K562 (cell line): ENCODE data around the gene PTGIR. TPM values are rescaled to one million over a fixed set of nuclear protein-coding genes. Genes with fewer than 3 reads are reported as not detected.

Source experiments
- ATAC-seq: fragments of 200-7000 bp; cut with Tn5 transposase; 3 replicates; pipeline ENCODE4 v1.9.1; 2020; ENCODE audit warnings: moderate library complexity
- BruUV-seq: library from RNA; stranded (reverse); fragments of 400-500 nt; replicated peaks from 2 replicates; lab custom pipeline; 2021; lab: Mats Ljungman, UMichigan
- CTCF ChIA-PET: fragments of 300-600 bp; formaldehyde crosslinking; extraction: SDS; loops from one replicate; lab custom pipeline; 2021; ENCODE audit warnings: low intra/inter-chr PET ratio; lab: Yijun Ruan, JAX
- POLR2A ChIA-PET: fragments of 300-600, 350-650 bp; sonication (Branson Sonifier 250); formaldehyde crosslinking; extraction: SDS; loops from one replicate; lab custom pipeline; 2021; ENCODE audit warnings: antibody characterized with exemption, inconsistent platforms; lab: Yijun Ruan, JAX
- DNase-seq, 4 experiments: peaks; one replicate each; pipeline versions ENCODE4 v3.0.0 to v3.0.0-alpha.2; 2011 to 2018; ENCODE audit warnings: low spot score in 3 of 4, mixed read lengths in 3 of 4; ENCODE audit errors: extremely low read depth in 1 of 4
- FAIRE-seq: peaks from 2 replicates; lab custom pipeline; 2011; peaks lifted over from hg19 to GRCh38; lab: Jason Lieb, UNC
- H2AFZ ChIP-seq: 2 replicates; pipeline ENCODE4 v1.6.0; 2011; ENCODE audit warnings: low read depth, low read length, control low read depth, inconsistent platforms
- H3K27ac ChIP-seq: fragments of 200-600 bp; 3 replicates; pipeline ENCODE4 v1.8.0; 2011; ENCODE audit warnings: low read depth, mild to moderate bottlenecking, control low read depth, inconsistent platforms, low read length, moderate library complexity, mixed read lengths; ENCODE audit errors: extremely low read depth
- H3K27me3 ChIP-seq, 2 experiments: fragments of 300-600 bp in 1 of 2; 2 replicates in 1 of 2; 3 replicates in 1 of 2; pipeline versions ENCODE4 v1.6.0 to v1.8.0; 2011; ENCODE audit warnings: inconsistent platforms in 2 of 2, low read length in 2 of 2, mild to moderate bottlenecking in 1 of 2, mixed read lengths in 1 of 2, moderate library complexity in 1 of 2; ENCODE audit not compliant: control insufficient read depth in 2 of 2, insufficient read depth in 2 of 2
- H3K36me3 ChIP-seq: fragments of 300-600 bp; 3 replicates; pipeline ENCODE4 v1.8.0; 2011; ENCODE audit warnings: mild to moderate bottlenecking, low read length, inconsistent platforms; ENCODE audit not compliant: control insufficient read depth, insufficient read depth
- H3K4me1 ChIP-seq, 2 experiments: fragments of 200-600 bp in 1 of 2; replicated peaks in 1 of 2; 2 replicates in 1 of 2; 3 replicates in 1 of 2; pipeline versions ENCODE4 v1.5.1 to v1.8.0; 2011; ENCODE audit warnings: inconsistent platforms in 2 of 2, low read length in 2 of 2, mild to moderate bottlenecking in 1 of 2, mixed read lengths in 1 of 2, moderate library complexity in 1 of 2; ENCODE audit not compliant: control insufficient read depth in 2 of 2, insufficient read depth in 2 of 2
- H3K4me2 ChIP-seq: 2 replicates; pipeline ENCODE4 v1.6.1; 2011; ENCODE audit warnings: low read length, control low read depth, inconsistent platforms, mixed read lengths; ENCODE audit not compliant: insufficient read depth
- H3K4me3 ChIP-seq: fragments of 200-600 bp; sonication (generic), shearing (Covaris generic); 2 replicates; pipeline ENCODE4 v1.5.1; 2016; ENCODE audit warnings: control low read depth, inconsistent platforms
- H3K79me2 ChIP-seq: fragments of 200-600 bp; 3 replicates; pipeline ENCODE4 v1.8.0; 2011; ENCODE audit warnings: low read length, inconsistent platforms; ENCODE audit not compliant: control insufficient read depth, insufficient read depth
- H3K9ac ChIP-seq, 2 experiments: 2 replicates each; pipeline versions ENCODE4 v1.6.0 to v1.6.1; 2011; ENCODE audit warnings: low read depth in 2 of 2, low read length in 2 of 2, control low read depth in 1 of 2, inconsistent platforms in 1 of 2, mild to moderate bottlenecking in 1 of 2, mixed read lengths in 1 of 2; ENCODE audit not compliant: insufficient read depth in 1 of 2
- H3K9me1 ChIP-seq: one replicate; pipeline ENCODE4 v1.6.0; 2011; ENCODE audit warnings: inconsistent platforms, mild to moderate bottlenecking, low read length, moderate library complexity; ENCODE audit not compliant: control insufficient read depth, insufficient read depth
- H3K9me3 ChIP-seq: replicated peaks from 2 replicates; pipeline ENCODE4 v1.5.1; 2011; ENCODE audit warnings: low read depth, low read length, inconsistent platforms; ENCODE audit not compliant: control insufficient read depth, insufficient read depth
- H4K20me1 ChIP-seq: replicated peaks from 2 replicates; pipeline ENCODE4 v1.6.1; 2011; ENCODE audit warnings: low read length, inconsistent platforms, mixed read lengths; ENCODE audit not compliant: control insufficient read depth, insufficient read depth
- BRCA1 ChIP-seq, 2 experiments: fragments of 450-650 bp in 1 of 2; sonication (generic) in 1 of 2; formaldehyde crosslinking in 1 of 2; IDR thresholded peaks; 2 replicates each; pipeline versions ENCODE4 v1.5.0 to v1.6.1; 2017 to 2020; ENCODE audit warnings: mild to moderate bottlenecking in 1 of 2, missing genetic modification reagents in 1 of 2
- CBFA2T3 ChIP-seq: fragments of 450-650 bp; IDR thresholded peaks from 2 replicates; pipeline ENCODE4 v1.6.1; 2017
- KDM1A ChIP-seq, 2 experiments: fragments of 450-650 bp; IDR thresholded peaks; 2 replicates each; pipeline ENCODE4 v1.6.1; 2016; ENCODE audit warnings: mild to moderate bottlenecking in 2 of 2
- KHSRP ChIP-seq: fragments of 450-650 bp; IDR thresholded peaks from 2 replicates; pipeline ENCODE4 v1.6.1; 2017
- NFE2L1 ChIP-seq: fragments of 450-650 bp; IDR thresholded peaks from 2 replicates; pipeline ENCODE4 v1.6.1; 2016; ENCODE audit warnings: missing genetic modification characterization, low read depth, mild to moderate bottlenecking, missing compliant biosample characterization, moderate library complexity, borderline replicate concordance
- NR4A1 ChIP-seq, 2 experiments: fragments of 250-450 bp in 1 of 2; fragments of 450-650 bp in 1 of 2; sonication (Bioruptor Pico) in 1 of 2; IDR thresholded peaks; 2 replicates each; pipeline versions ENCODE4 v1.4.0 to v1.6.1; 2016 to 2020; ENCODE audit warnings: mild to moderate bottlenecking in 2 of 2, missing compliant biosample characterization in 1 of 2, missing genetic modification characterization in 1 of 2, moderate library complexity in 1 of 2
- SNIP1 ChIP-seq: fragments of 450-650 bp; IDR thresholded peaks from 2 replicates; pipeline ENCODE4 v1.7.1; 2017; ENCODE audit warnings: low read depth, mild to moderate bottlenecking
- SRSF9 ChIP-seq: fragments of 200-400 bp; formaldehyde crosslinking; IDR thresholded peaks from 2 replicates; pipeline ENCODE4 v1.6.1; 2017; ENCODE audit warnings: low read depth, low read length, borderline replicate concordance
- ZBED1 ChIP-seq: IDR thresholded peaks from 2 replicates; pipeline ENCODE4 v1.6.1; 2014
- ZKSCAN1 ChIP-seq: fragments of 150-350 bp; IDR thresholded peaks from 2 replicates; pipeline ENCODE4 v1.6.1; 2016; ENCODE audit warnings: low read depth, low read length
- ZNF384 ChIP-seq: IDR thresholded peaks from 2 replicates; pipeline ENCODE4 v1.6.1; 2012; ENCODE audit warnings: low read depth, low read length, improper control_type of control experiment
- WGBS: fragments of 100-300 bp; shearing (Covaris generic); methylation state at CpG from one replicate; pipeline ENCODE4 v1.1.6; 2016; ENCODE audit warnings: low coverage, mixed read lengths; ENCODE audit not compliant: insufficient coverage; ENCODE audit errors: missing lambda C conversion rate; 5-methylcytosine and 5-hydroxymethylcytosine counted together
- in situ Hi-C: fragments of 300-500 bp; cut with MboI; formaldehyde crosslinking; loops from 4 replicates; pipeline ENCODE4 v1.15.0; 2018; ENCODE audit warnings: inconsistent platforms, mixed read lengths
- intact Hi-C: fragments of 100-400 bp; cut with micrococcal nuclease; formaldehyde crosslinking; loops from 2 replicates; pipeline ENCODE4 v1.14.2; 2022
- polyA plus RNA-seq, 8 experiments: library from polyadenylated mRNA; depleted of rRNA in 4 of 8; stranded (reverse) in 5 of 8; unstranded in 3 of 8; fragments of >200 nt; fragmentation: Nextera tagmentation in 2 of 8; fragmentation: Illumina TruSeq in 1 of 8; extraction: Ambion mirVana in 2 of 8; extraction: Trizol in 1 of 8; gene quantifications; 2 replicates each; pipeline versions ENCODE4 v1.2.1 to v1.2.3, GENCODE V29; 2011 to 2014; ENCODE audit warnings: inconsistent platforms in 1 of 8, missing spikeins in 1 of 8
- total RNA-seq, 7 experiments: library from RNA; depleted of rRNA in 6 of 7; stranded (reverse); fragments of >200 nt in 6 of 7; fragmentation: Illumina TruSeq in 2 of 7; extraction: Trizol in 2 of 7; gene quantifications; 2 replicates each; pipeline versions ENCODE4 v1.2.1 to v1.2.3, GENCODE V29; 2011 to 2021; ENCODE audit warnings: low replicate concordance in 1 of 7
- TF ChIP-seq, protein P1 (sequence below): fragments of 250-450 bp; sonication (Bioruptor Pico); IDR thresholded peaks from 2 replicates; pipeline ENCODE4 v1.9.0; 2021; ENCODE audit warnings: mild to moderate bottlenecking, inconsistent platforms

Gene PTGIR
- total and polyA plus RNA-seq, 9 of the 15 experiments (the other 6 are each of a cell fraction or from before 2014, with no cell fraction given) = 0.11 to 3.4 (median 1.1) TPM; not detected in 1

DNA sequence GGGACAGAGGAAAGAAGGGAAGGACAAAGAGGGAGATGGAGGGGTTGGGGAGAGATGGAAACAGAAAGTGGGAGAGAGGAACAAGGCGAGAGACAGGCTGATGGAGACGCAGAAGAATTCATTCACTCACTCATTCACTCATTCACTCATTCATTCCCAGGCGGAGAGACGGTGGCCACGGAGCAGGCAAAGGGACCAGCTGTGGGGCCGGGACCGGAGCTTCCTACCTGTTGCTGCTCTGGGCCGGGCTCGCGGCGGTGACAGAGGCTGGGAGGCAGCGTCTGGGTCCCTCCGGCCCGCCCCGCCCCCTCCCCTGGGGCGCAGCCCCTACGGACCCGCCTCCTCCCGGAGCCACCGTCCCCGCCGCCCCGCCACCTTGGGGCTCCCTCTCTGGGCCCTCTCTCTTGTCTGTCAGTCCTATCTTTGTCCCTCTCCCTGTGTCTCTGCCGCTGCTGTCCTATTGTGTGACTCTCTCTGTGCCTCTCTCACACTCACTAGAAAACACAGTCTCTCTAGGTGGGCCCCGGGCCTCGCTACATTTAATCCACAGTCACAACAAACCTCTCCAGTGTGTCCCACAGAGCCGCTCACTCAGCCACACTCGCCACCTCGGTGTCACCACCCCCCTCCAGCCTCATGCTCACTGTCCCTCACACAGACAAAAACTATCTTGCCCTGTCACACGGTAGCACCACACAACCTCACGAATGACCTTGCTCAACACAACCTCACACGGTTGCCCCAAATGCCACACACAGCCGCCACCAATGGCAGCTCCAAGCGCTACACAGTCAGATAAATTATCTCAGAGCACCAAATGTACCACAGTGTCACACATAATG lies 11.3 kb upstream of the PTGIR start, which contains the start of gene GNG8 (continued):
- TF ChIP-seq SRSF9 (no peak), ZNF384 (0 out of 2 replicates have a peak, but pooled peaks have one; percentile 12), ZKSCAN1 (0 out of 2 replicates have a peak, but pooled peaks have one; percentile 21), NR4A1 (CRISPR knock-in tag; IDR thresholded peaks at IDR 0.05) (no peak), NR4A1 (tag; IDR thresholded peaks at IDR 0.05) (no peak), NFE2L1 (tag) (no peak)

DNA sequence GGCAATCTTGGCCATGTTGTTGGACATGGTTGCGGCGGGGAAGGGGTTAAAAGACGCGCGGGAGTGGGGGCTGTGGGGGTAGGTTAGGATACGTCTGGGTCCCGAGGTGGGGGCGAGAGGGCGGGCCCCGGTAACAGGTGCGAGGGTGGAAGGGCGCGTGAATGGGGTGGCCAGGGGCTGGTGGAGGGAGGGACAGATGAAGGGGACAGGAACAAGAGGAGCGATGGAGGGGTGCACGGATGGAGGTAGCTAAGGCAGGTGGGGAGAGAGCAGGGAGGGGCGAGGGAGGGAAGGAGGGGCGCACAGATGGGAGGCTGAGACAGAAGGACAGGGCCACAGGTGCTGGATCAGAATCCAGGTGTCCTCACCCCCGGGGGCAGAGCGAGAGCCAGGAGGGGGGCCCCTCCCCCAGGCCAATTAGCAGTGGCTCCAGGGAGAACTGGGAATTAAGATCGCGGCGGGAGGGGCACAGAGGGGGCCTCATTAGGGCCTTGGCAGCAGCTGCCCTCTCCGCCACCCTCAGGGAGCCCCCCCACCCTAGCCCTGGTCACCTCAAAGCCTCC lies 9.8 kb upstream of the PTGIR start:
- Histone ChIP-seq H4K20me1 (no peaks in the 10 kb centered on the region), H3K9me3 (no peaks in the 10 kb centered on the region), H3K27ac (no peak overlapping the region), H3K9me1 (no peaks in the 10 kb centered on the region), H3K9ac (peak overlapping the region in 1 of 2 experiments; percentile 26; a peak in 2 of 4 replicates), H2AFZ (no peak overlapping the region; the same call in 1 of the 2 replicates), H3K4me3 (peak overlapping the region; percentile 32), H3K27me3 (no peaks in the 10 kb centered on the region), H3K4me2 (peak overlapping the region; percentile 39), H3K79me2 (no peaks in the 10 kb centered on the region), H3K36me3 (no peaks in the 10 kb centered on the region), H3K4me1 (peaks cover 36 to 74% of the 10 kb centered on the region in 2 experiments)
- CTCF ChIA-PET = no interaction called here
- in situ Hi-C loops = no loop called here
- BruUV-seq = no TSS peak
- DNase-seq (no peak), ATAC-seq (no peak), FAIRE-seq (no peak)
- 1% methylated on average over 14 of the region's 23 CpGs for WGBS
- intact Hi-C loops = loop anchor here (1.0 kb wide), 1 partner anchor 17 kb away; no protein-coding TSS in a partner anchor
- POLR2A ChIA-PET = interaction anchor here (1.5 kb wide), 1 partner anchor 32 kb away, joined by 5 read pairs; no protein-coding TSS in a partner anchor
- TF ChIP-seq KDM1A (IDR thresholded peaks at IDR 0.05) (peak in 1 of 2 experiments; percentile 28; a peak in 1 of 4 replicates), CBFA2T3 (0 out of 2 replicates have a peak, but pooled peaks have one; percentile 2), KHSRP (no peak), BRCA1 (IDR thresholded peaks at IDR 0.05) (no peak), BRCA1 (CRISPR knock-in tag; IDR thresholded peaks at IDR 0.05) (0 out of 2 replicates have a peak, but pooled peaks have one; percentile 61), ZBED1 (no peak), SNIP1 (no peak)
- TF ChIP-seq, protein P1, sequence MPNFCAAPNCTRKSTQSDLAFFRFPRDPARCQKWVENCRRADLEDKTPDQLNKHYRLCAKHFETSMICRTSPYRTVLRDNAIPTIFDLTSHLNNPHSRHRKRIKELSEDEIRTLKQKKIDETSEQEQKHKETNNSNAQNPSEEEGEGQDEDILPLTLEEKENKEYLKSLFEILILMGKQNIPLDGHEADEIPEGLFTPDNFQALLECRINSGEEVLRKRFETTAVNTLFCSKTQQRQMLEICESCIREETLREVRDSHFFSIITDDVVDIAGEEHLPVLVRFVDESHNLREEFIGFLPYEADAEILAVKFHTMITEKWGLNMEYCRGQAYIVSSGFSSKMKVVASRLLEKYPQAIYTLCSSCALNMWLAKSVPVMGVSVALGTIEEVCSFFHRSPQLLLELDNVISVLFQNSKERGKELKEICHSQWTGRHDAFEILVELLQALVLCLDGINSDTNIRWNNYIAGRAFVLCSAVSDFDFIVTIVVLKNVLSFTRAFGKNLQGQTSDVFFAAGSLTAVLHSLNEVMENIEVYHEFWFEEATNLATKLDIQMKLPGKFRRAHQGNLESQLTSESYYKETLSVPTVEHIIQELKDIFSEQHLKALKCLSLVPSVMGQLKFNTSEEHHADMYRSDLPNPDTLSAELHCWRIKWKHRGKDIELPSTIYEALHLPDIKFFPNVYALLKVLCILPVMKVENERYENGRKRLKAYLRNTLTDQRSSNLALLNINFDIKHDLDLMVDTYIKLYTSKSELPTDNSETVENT (CRISPR knock-in tag) = no peak
